Activated T-cell treated with anti-CD3 and anti-CD28 coated beads, Interleukin-2, amount 50 U/mL, for 1 hour (primary cell): ENCODE data around the gene CDKN3.

Source experiments
- DNase-seq: peaks from one replicate; pipeline ENCODE4 v3.0.0-alpha.2; 2020

CDKN3 gene, protein sequence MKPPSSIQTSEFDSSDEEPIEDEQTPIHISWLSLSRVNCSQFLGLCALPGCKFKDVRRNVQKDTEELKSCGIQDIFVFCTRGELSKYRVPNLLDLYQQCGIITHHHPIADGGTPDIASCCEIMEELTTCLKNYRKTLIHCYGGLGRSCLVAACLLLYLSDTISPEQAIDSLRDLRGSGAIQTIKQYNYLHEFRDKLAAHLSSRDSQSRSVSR

DNA sequence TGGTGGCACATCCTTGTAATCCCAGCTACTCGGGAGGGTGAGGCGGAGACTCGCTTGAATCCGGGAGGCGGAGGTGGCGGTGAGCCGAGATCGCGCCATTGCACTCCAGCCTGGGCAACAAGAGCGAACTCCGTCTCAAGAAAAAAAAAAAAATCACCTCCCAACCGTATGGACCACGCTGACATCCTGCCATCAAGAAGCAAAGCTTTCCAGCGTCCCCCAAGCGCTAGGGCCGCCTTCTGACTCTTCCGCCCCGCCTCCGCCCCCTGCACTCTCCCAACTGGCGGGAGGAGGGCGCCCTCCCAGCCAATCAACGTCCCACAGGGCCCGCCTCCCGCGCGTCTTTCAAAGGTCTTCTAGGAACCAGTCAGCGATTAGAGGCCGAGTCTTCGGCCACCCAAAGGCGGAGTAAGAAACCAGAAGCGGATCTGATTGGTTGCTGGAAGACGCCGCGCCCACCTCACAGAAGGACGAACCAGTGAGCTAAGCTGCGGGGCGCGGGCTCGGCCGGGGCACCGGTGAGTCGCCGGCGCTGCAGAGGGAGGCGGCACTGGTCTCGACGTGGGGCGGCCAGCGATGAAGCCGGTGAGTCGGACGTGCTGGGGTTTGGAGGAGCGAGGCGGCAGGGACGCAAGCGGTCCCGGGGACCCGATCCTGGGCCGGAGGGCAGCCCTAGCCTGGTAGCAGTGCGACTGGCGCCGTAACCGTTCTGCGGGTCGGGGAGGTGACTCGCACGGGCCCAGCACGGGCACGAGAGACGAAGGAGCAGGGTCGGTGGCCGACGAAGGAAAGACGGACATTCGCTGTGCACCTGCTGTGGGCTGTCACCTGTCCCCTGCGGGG is at the start of gene CDKN3:
Gene CDKN3, plus strand, starts transcription at position 515 of the 843 bp plus-strand sequence. Its CDS starts 62 bp downstream, at position 577.
- peak; percentile 96 for DNase-seq

DNA sequence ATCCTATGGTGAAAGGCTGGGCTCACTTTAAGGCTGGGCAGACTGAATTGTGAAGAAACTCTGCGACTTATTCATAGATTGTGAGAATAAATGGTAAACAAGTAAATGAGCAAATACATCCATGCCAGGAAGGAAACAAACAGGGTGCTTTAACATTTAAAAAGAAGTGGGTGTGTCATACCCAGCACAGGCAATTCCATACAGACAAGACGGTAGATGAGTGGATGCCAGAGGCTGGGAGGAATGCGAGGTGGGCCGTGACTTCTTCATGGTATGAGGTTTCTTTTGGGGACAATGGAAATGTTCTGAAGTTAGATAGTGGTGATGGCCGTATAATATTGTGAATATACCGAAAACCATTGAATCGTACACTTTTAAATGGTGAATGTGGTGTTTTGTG is 49.8 kb upstream of the CDKN3 start:
- DNase-seq: no peak

DNA sequence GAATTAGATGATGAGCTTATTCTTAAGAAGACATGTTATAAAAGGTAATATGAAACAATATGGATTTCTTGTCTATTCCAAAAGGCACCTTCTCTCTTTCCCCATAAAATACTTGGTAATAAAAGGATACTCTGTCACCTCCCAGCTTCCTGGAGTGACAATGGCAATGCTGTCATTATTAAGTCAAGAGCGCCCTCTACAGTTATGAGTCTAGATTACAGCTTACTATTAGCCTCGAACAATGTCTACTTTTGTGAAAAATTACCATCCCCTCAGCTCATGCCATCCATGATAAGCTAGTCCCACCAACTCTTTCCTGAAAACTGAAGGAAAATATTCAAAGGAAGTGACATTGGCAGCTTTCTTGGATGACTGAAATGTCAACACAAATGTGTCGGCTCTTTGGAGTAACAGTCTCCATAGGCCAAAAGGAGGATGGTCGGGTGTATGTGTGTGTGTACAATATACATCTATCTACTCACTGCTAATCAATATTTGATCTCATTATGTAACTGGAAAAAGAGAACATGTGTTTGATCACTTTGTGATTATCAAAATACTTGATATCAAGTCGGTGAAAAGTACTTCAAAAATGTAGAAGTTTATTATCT is 48.7 kb upstream of the CDKN3 start:
- no peak for DNase-seq

DNA sequence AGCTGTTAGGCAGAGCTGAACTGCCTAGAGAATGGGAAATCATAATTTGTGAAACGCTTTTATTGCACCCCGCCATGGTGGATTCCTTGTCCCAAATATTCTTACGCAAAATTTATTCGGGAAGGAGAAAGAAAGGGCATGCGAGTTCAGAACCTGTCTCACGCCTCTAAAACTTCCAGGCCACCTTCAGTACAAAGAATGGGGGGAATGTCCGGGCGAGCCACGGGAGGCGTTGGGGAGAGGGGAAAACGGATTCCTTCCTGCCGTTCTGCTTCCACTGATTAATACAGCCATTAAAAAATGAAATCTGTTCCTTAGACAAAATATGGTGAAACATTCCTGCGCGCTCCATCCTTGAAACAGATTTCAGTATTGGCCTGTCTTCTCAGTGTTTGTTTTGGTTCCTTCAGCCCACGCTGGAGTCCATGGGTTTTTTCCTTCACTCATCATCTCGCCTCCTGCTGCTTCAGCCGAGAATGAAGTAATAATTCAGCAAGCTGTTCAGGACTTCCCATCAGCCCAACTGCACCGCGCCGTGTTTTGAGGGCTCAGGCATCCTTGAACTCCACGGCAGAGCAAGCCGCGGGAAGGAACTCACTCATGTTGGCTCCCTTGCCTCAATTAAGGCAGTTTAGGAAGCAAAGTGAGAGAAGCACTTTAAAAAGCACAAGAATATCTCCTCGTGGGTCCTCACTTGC is 47.7 kb upstream of the CDKN3 start:
- no peak for DNase-seq

DNA sequence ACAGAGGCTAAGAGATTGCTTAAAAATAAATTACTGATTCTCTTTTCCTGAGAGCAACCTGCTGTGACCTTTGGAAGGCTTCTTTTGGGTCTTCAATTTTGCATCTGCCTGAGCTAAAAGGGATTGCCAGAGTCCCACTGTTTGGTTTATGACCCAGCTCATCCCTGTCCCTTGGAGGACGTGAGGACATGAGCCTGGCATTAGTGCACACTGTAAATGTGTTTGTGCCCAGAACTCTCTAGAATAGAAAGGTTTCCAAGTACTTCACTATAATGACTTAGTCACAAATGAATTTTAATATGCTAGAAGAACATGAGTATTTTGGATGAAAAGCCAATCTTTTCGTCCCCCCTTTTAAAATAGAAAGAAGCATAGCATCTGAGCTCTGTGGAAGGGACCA is 47.1 kb upstream of the CDKN3 start:
- no peak for DNase-seq

DNA sequence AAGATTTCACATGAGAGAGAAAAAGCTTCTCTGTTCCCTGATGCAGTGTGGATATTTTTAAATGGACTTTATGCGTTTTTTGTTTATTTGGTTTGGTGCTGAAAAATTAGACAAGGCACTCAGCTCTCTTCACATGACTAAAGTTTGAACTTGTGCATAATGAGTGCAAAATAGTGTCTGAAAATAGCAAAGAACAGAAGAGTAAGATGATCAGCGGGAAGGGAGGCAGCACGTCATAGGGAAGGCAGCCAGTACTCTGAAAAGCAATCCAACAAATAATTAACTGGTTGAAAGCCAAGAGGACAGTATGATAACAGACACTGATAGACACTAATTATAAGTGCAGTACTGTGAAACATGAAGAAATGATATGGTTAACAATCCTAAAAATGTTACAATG is 46.6 kb upstream of the CDKN3 start:
- no peak for DNase-seq

DNA sequence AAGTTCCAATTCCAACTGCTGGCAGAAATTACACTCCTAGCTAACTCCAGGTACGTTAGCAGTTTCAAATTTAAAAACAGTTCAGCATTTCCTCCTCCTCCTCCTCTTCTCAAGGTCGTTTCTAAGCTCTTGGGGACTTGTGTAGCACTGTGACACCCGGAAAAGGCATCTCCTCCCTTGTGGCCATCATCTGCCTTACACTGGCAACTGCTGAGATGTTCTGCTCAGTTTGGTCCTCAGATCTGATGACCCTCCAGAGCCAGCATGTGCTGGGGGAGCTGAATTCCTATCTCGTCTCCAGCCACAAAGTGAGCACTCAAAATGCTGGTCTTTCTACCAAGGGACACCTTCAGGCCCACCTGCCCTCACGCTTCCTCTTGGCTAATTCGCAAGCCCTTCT is 43.5 kb upstream of the CDKN3 start:
- no peak for DNase-seq

DNA sequence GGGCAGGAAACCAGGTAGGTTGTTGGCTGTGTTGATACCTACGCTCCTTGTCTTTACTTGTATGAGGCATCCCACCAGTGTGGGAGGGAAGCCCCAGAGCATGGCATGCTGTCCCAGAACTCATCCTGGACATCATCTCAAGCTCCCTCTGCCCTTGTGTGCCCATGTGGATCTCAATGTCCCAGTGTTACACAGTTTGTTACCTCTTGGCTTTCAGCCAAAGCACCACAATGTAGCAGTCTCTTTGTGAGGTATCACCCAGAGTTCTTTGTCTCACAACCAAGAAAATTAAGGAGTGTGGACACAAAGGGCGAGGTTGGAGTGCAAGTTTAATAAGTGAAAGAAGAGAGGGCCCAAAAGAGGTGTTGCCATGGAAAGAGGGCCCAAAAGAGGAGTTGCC is 43.1 kb upstream of the CDKN3 start:
- DNase-seq: no peak

DNA sequence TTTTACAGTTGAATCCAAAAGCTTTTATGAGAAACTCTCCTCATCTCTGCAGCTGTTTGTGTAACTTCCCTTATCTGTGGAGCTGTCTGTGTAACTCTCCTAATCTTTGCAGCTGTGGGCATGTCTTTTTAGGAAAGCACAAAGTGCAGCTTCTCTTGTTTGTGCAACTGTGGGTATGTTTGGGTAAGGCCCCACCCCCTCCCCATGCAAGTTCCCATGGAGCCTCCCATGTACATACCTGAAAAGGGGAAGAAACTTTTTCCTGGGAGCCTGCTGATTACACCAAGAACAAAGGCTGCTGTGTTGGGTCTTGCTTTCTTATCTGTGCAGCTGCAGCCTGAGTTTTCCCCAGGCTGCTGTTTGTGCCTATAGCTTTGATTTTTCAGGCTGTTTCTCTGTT is 42.7 kb upstream of the CDKN3 start:
- DNase-seq: no peak

DNA sequence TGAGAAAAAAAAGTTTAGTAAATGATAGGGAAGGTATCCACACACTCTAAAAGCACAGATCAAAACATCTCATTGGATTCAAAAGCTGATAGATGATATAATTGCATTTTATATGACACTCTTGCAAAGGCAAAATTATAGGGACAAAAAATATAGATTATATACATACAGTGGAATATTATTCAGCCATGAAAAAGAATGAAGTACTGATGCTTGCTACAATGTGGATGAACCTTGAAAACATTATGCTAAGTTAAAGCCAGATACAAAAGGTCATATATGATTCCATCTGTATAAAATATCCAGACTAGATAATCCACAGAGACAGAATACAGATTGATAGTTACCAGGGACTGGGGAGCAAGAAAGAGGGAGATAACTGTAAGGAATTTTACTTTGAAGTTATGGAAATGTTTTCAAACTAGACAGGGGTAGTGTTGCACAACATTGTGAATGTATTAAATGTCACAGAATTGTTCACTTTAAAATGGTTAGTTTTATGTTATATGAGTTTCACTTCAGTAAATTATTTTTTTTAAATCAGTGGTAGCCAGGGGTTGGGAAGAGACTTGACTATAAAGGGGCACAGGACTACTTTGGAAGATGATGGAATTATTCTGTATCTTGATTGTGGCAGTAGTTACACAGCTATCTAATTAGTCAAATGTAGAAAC is 41.7 kb upstream of the CDKN3 start:
- DNase-seq: no peak

DNA sequence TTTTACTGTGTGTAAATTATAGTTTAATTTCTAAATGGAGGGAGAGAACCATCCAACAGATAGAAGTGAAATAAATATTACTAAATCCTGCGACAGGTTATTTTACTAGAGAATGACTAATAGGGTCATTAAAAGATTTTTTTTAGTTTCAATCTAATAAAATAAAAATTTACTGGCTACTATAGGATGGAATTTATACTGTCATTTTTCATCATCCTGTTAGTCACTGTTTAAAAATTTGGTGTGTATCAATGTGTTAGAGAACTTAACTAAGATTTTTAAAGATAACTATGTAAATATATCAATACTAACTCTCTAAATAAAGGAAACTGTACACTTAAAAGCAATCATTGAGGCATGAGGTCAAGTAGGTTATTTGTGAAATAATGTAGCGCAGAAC is 41.1 kb upstream of the CDKN3 start:
- DNase-seq: no peak

DNA sequence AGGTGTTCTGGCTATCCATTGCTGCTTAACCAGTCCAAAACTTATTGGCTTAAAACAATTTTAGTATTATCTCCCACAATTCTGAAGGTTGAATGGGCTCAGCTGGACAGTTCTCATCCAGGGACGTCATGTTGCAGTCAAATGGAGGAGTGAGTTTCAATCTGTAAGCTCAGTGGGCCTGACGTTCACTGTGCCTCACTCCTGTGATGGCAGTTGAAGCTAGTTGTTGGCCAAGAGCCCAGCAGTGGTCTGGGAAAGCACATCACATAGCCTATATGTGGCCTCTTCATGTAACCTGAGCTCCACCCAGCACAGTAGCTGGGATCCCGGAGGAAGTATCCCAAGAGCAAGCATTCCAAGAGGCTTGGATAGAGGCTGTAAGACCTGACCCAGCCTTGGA is 40.6 kb upstream of the CDKN3 start:
- no peak for DNase-seq

DNA sequence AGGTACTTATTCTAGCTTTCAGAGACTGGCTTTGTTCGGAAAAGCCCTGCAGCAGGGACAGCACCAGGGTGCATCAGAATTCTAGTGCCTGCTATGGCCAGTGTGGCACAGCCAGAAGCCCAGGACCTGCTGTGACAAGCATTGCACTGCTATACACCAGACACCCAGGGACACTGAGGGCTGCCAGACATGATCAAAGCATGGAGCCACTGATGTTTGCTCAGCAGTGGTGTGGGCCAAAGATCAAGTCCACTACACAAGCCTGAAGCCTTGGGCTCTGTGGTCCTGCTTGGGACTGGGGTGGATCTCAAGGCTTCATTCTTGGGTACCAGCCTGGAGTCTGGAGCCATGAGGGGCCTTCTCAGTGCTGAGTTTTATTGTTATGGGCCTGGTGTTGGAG is 36.1 kb upstream of the CDKN3 start:
- DNase-seq: no peak

DNA sequence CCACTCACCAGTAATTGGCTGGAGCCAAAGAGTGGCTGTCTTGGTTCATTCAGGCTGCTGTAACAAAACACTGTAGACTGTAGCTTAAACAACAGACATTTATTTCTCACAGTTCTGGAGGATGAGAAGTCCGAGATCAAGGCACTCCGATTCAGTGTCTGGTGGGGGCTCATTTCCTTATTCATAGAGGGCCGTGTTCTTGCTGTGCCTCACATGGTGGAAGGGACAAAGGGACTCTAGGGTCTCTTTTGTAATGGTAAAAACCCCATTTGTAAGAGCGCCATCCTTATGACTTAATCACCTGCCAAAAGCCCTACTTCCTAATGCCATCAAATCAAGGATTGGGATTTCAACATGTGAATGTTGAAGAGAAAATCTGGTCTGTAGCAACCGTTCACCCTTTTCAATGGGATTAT is 34.7 kb upstream of the CDKN3 start:
- DNase-seq: no peak

DNA sequence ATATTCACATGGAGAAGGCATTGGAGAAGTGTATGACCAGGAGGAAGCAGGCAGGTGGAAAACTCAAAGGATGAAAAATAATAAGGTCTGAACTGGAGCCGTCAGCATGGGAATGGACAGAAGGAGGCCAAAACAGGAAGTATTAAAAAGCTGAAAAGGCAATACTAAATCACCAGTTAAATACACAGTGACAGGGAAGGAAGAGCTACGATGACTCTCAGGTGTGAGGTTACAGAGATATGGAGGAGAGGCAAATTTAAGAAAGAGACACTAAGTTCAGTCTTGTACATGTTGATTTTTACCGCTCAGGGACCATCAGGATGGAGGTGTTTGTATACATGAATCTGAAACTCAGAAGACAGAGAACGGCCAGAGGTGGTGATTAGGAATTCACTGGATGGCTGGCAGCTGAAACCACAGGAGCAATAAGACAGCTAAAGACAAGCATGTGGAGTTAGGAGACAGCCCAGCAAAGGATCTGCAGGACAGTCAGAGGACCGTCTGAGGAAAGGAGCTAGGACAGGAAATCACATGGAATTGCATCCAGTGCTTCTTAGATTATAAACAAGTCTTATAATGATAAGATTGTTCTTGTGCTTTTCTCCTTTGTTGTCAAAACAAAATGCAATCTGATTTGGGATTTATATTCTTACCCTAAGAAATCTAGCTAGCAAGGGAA is 33.9 kb upstream of the CDKN3 start:
- DNase-seq: no peak

DNA sequence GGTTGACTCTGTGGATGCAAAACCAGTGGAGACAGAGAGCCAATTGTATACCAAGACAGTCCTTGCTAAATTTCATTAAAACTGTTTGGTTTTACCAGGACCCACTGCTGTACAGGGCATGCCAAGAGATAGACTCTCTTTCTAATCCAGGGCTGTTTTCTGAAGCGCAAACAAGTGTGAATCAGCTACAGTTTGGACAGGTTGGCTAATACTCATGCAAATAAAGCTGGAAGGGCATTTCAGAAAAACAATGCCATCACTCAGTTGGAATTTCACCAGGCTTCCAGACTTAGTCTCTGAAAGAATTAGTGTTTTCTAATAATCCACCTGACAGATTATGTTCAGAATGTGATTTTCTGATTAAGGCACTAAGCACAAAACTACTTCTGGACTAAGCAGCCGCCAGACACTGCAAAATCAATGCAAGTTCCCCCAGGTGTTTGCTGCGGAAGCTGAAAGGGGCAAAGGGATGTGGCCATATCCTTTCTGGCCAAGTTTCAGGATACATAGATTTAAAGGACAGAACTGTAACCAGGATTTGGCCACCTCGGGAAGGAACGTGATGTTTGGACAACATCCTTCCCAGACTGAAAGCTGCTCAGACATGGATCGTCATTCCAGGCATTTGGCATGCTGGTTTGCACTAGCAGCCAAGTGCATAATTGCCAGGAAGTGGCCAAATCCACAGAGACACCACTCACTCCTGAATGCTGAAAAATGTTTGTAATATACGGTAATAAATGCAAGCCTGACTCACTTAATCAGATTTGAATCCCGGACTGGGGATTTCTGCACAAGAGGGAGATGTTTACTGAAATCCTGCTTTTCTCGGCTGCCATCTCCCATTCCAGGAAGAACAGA is 32.0 kb upstream of the CDKN3 start:
- no peak for DNase-seq

DNA sequence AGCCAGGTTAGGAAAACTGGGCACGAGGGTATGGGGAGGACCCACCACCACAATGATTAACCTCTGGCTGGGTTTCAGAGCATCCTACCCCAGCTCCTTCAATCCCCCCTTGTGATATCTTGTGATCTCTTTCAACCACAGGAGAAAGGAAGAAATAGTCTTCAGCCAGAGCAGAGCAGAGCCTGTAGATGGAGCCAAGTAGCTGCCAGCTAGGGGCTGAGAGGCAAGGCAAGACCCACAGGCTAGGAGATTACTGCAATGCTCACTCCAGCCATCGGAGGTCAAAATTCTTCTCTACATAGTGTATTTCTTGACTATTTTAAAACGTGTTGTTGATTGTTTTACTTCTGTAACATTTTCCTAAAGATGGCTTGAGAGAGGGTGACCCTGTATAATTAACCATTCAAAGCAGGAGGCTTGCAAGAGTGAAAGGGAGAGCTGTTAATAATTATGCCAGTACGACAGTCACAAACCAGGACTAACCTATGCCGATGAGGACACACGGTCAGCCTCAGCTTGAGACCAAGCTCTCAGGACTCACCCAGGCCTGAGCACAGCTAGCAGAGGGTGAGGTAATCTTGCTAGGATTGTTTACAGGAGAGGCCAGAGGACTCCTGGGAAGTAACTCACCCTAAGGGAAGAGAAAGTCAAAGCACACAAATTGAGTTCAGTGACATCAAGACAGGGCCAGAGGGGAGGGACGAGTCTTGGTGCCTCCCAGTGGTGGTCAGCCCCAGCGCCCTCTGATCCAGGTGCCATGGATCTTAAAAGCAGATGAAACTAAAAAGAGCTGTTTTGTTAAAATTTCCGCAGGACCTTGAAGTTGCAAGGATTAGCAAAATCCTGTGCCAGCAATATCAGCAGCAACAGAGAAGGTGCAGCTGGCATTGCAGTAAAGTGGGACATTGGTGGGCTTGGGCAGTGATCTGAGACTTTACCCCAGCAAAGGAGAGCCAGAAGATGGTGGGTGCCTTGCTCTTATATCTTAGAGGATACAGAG is 29.8 kb upstream of the CDKN3 start:
- no peak for DNase-seq

DNA sequence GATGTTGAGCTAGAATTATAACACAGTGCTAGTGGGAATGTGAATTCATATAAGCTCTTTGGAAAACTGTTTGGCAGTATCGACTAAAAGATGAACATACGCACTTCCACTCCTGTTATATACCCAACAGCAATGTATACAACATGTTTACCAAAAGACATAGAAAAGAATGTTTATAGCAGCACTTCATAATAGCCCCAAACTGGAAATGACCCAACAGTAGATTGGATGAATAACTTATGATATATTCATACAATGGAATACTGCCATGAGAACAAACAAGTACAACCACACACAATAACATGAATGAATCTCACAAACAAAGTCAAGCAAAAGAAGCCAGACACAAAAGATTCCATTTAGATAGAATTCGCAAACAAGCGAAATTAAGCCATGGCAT is 28.5 kb upstream of the CDKN3 start:
- DNase-seq: no peak

DNA sequence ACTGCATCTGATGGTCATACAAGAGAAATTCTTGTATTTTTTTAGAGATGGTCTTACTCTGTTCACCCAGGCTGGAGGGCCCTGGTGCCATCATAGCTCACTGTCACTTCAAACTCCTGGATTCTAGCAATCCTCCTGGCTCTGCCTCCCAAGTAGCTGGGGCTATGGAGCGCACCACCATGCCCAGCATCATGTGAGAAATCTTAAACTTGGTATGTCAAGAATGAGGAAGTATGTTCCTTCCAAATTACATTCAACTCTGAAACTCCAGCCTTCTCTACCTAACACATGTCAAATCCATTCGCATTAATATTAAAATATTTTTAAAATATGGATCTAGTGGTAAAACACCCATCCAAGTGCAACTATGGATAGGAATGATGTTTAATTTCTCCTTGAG is 27.5 kb upstream of the CDKN3 start:
- DNase-seq: no peak
